Astrocyte of the spinal cord (primary cell): ENCODE data around the gene HRH2.

Experiments
- DNase-seq: peaks from one replicate; pipeline ENCODE4 v3.0.0; 2011; ENCODE audit warnings: low read depth, low spot score
- H3K4me3 ChIP-seq: 2 replicates; pipeline ENCODE4 v1.5.1; 2011; ENCODE audit warnings: low read depth, mild to moderate bottlenecking, low read length, moderate library complexity
- CTCF ChIP-seq: IDR thresholded peaks from 2 replicates; pipeline ENCODE4 v1.5.1; 2012; ENCODE audit warnings: low read depth, mild to moderate bottlenecking, low read length, inconsistent platforms
- in situ Hi-C: cut with HindIII; loops from 2 replicates; pipeline ENCODE4 v1.10.0; 2017; ENCODE audit warnings: low sequenced_read_pairs

HRH2 gene

GRCh38 chr5:175652741-175653663 is 4.9 kb upstream of the HRH2 start:
- DNase-seq, result no peak
- in situ Hi-C loops, result no loop called here
- TF ChIP-seq CTCF, result no peak
- no peak overlapping the region for H3K4me3 ChIP-seq

GRCh38 chr5:175653763-175654162 is 4.1 kb upstream of the HRH2 start:
- TF ChIP-seq CTCF, result no peak
- in situ Hi-C loops, result no loop called here
- no peak for DNase-seq
- H3K4me3 ChIP-seq, result no peak overlapping the region

GRCh38 chr5:175654339-175654738 is 3.5 kb upstream of the HRH2 start:
- in situ Hi-C loops, result no loop called here
- no peak for TF ChIP-seq CTCF
- no peak for DNase-seq
- H3K4me3 ChIP-seq, result no peak overlapping the region

GRCh38 chr5:175654807-175655206 is 3.1 kb upstream of the HRH2 start:
- DNase-seq, result no peak
- TF ChIP-seq CTCF, result no peak
- no peak overlapping the region for H3K4me3 ChIP-seq
- in situ Hi-C loops, result no loop called here

GRCh38 chr5:175655411-175655810 is 2.5 kb upstream of the HRH2 start:
- H3K4me3 ChIP-seq, result no peak overlapping the region
- no peak for DNase-seq
- in situ Hi-C loops, result no loop called here
- no peak for TF ChIP-seq CTCF

- in situ Hi-C loops, result no loop called here
- TF ChIP-seq CTCF, result no peak
- no peak for DNase-seq
- no peak overlapping the region for H3K4me3 ChIP-seq
Observed at GRCh38 chr5:175656966-175657365, 905 bp upstream of the HRH2 start.
